GM12891 (cell line): Measurements from ENCODE around the gene SLC24A3.
A peak's percentile ranks its signal among the peaks of the same experiment; 100 is the strongest.

Experiments used
- DNase-seq: peaks from one replicate; pipeline ENCODE4 v3.0.0; 2011; ENCODE audit warnings: low spot score; ENCODE audit not compliant: insufficient read length
- FAIRE-seq: peaks from 2 replicates; lab custom pipeline; 2011; peaks lifted over from hg19 to GRCh38; lab: Jason Lieb, UNC
- PAX5 ChIP-seq: IDR thresholded peaks from 2 replicates; pipeline ENCODE4 v1.6.1; 2011; ENCODE audit warnings: low read length, moderate library complexity, mild to moderate bottlenecking; ENCODE audit not compliant: insufficient read depth, severe bottlenecking
- POLR2A ChIP-seq: IDR thresholded peaks from 2 replicates; pipeline ENCODE4 v1.6.1; 2011; ENCODE audit warnings: low read depth, low read length, control low read depth
- POLR2AphosphoS5 ChIP-seq: IDR thresholded peaks from 2 replicates; pipeline ENCODE4 v1.6.1; 2011; ENCODE audit warnings: low read depth, low read length, control low read depth
- POU2F2 ChIP-seq: IDR thresholded peaks from 2 replicates; pipeline ENCODE4 v1.6.1; 2011; ENCODE audit warnings: low read depth, mild to moderate bottlenecking, control low read depth, low read length, moderate library complexity
- SPI1 ChIP-seq: IDR thresholded peaks from 2 replicates; pipeline ENCODE4 v1.6.1; 2011; ENCODE audit warnings: low read depth, low read length, control low read depth
- TAF1 ChIP-seq: IDR thresholded peaks from 2 replicates; pipeline ENCODE4 v1.6.1; 2011; ENCODE audit warnings: low read depth, low read length, control low read depth

SLC24A3 gene

DNA sequence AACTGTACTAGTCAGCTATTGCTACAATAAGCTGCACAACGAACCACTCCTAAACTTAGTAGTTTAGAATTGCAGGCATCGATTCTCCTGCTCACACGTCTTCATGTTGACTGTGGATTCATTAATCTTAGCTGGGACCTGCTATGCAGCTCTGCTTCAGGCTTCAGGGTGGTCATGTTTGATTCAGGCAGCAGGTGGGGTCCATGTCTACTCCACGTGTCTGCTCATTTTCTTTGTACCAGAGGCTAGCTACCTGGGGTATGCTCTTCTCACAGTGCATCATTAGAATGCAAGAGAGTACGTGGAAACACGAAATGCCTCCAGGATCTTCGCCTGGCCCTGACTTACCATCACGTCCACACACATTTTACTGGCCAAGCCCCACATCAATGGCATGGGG is 481.1 kb downstream of the SLC24A3 start:
- no peak for TF ChIP-seq POU2F2
- DNase-seq: no peak
- FAIRE-seq: no peak

DNA sequence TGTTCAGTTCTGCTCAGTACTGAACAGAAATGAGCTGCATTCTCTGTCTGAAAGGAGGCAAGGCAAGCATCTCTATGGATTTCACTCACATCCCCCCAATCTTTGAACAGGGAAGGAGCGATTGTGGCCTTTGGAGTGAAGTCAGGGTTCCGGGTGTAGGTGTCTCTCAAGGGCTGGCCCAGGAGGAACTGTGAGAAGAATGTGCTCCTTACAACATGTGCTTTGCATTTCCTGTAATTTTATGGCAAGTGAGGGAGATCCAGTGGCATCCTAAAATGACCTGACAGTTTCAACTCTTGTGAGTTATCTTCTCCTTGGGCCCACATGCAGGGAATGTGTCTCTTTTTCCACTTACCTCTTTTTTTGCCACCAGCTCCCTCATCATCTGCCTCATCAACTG is 482.6 kb downstream of the SLC24A3 start:
- DNase-seq (no peak), FAIRE-seq (no peak)
- TF ChIP-seq TAF1: no peak

DNA sequence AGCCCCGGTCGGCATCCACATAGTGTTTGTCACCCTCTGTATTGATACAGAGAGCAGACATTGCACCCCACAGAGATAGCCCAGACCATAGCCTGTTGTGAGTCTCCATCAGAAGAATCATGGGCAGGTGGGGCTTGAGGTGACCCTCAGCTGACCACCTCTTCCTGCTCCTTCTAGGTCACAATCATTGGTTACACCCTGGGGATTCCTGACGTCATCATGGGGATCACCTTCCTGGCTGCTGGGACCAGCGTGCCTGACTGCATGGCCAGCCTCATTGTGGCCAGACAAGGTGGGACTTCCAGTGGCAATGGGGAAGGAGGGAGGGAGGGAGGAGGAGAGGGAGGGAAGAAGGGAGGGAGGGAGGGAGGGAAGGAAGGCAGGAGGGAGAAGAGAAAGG is 484.2 kb downstream of the SLC24A3 start:
- FAIRE-seq (no peak), DNase-seq (no peak)
- TF ChIP-seq TAF1 (no peak), POLR2AphosphoS5 (no peak), POU2F2 (no peak), SPI1 (no peak), PAX5 (no peak), POLR2A (no peak)

DNA sequence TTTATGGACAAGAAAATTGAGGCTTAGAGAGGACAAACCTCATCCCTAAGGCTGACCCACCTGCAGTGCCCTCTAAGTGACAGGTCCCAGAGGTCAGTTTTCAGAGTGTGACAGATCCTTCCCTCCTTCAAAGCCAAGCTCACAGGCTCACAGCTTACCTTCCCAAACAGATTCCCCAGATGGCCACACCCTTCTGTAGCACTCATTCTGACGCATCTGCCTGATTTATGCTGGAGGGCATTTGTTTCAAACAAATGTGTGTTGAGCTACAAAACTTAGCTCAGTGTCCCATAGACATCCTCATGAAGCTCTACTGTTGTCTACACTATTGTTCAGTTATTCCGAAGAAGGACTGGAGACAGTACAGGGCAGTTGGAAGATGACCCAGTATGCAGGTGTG is 485.0 kb downstream of the SLC24A3 start:
- TF ChIP-seq PAX5: no peak
- no peak for TF ChIP-seq TAF1
- no peak for TF ChIP-seq POLR2AphosphoS5
- no peak for TF ChIP-seq POLR2A
- no peak for TF ChIP-seq SPI1
- TF ChIP-seq POU2F2: no peak
- FAIRE-seq: no peak
- DNase-seq: no peak

DNA sequence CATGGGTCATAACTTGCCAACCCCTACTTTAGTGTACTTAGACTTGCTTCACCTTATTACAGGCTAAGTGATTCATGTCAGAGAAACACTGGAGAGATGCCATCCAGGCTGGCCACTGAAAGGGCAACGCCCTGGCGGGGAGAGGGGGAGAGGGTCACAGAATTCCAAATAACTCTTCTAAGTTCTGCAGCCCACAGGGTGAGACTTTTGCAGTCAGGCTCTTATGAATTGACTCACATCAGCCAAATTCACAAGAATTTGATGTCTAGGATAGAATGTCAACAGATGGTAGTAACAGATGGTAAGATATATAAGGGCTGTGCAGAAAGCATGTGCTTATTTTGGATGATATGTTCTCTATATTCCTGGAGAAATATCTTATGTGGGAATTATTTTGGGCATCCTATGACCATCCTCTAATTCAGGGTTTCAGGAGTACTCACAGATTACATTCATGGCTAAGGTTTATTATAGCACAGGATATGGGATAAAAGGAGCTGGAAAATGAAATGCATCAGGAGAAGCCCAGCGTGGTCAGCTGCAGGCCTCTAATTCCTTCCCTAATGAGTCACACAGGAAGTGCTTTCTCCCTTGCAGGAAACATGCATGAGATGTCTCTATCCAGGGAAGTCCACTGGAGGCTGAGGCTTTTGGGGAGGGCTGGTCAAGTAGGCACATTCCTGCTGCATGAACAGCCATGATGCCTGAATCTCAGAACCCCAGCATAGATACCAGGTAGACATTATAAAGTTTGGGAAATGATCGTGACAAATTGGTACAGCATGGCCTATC is 486.9 kb downstream of the SLC24A3 start:
- FAIRE-seq (no peak), DNase-seq (no peak)
- no peak for TF ChIP-seq SPI1
- TF ChIP-seq POLR2AphosphoS5: no peak

DNA sequence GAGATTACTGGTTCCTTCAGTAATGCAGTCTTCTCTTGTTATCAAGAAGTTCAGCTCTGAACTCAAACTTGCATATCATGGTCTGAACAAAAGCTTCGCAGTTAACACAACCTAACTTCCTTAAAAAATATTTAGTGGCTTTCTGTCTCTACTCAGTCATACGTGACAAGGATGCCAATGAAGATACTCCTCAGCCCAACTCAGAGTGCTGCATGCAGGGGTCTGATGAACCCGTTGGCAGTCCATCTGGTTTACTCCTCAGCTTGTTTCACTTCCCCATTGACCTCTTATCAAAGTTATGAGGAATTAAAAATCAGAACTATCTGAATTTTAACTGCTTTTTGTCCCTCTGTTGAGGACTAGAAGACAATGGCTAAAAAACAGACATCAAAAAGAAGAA is 489.0 kb downstream of the SLC24A3 start:
- no peak for DNase-seq
- TF ChIP-seq SPI1 (peak; percentile 62), POLR2AphosphoS5 (no peak)
- FAIRE-seq: no peak

DNA sequence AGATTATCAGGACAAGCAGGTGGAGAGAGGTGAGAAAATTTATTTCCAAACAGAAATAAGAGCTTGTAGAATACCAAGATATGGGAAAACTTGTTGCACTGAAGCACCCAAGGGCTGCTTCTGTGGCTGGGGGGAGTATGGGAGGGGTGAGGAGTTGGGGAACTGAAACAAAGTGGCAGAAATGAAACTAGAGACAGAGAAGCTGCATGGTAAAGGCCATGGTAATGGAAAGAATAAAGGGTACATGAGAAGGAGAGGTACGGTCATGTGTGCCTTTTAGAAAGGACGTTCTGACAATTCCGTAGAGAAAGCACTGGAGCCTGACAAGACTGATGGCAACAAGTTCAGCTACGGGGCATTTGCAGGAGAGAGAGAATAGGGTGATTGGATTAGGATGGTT is 494.0 kb downstream of the SLC24A3 start:
- FAIRE-seq (no peak), DNase-seq (no peak)
- TF ChIP-seq SPI1 (peak; percentile 74), PAX5 (no peak)

DNA sequence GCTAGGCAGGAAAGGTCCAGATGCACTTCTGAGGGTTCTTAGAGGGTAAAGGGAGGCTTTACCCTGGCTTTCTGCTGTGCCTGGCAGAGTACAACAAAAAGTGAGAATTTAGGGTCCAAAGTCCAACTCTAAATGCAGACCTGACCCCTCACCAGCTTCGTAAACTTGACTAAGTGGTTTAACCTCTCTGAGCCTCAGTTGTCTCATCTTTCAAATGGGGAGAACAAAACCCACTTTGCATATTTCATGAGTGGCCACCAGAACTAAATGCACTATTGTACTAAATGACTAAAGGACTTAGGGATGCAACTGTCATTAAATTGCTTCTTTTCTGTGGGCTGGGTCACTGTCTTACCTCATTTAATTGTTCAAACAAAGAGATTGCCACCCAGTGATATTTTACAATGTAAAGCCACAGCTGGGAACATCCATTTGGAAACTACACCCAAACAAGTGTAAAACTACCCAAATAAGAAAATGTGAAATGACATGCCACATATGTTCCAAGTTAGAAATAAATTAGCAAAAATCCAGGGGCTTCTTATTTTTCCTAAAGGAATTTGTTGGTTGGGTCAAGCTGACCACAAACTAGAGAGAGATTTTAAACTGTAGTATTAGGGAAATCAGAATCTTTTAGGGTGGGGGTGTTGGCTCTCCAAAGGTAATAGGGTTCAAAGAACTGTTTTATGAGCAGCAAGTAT is 497.3 kb downstream of the SLC24A3 start:
- FAIRE-seq (no peak), DNase-seq (no peak)
- no peak for TF ChIP-seq TAF1
- no peak for TF ChIP-seq SPI1
- no peak for TF ChIP-seq POLR2A
- TF ChIP-seq POLR2AphosphoS5: no peak
- no peak for TF ChIP-seq POU2F2
- no peak for TF ChIP-seq PAX5

DNA sequence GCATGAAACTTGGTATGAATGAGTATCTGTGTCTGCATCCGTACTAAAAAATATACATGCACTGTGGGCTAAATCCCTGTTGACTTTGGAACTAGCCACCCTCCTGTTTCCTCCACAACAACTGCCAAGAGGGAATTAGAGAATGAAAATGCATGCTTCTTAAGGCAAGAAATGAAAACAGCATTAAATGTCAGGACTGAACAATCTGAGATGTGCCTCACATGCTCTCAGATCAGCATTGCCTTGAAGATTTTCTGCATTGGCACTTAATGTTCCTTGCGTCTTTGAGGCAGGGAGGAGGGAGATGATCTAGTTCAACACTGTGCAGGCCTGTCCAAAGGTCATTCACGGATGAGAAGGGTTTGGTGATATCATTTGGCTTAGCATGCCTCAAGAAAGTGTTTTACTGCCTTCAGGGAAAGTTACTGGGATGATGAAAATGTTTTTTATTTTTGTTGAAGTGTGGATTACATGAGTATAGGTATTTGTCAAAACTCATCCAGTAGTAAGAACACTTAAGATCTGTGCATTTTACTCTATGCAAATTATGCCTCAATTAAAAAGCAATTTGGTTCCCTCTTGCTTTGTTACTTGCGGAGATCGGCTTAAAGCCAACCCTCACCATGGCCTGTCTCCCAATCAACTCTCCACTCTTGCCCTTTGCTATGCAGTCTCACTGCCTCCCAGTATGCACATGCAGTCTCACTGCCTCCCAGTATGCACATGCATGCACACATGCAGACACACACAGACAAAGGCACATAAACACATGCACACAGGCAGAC is 498.1 kb downstream of the SLC24A3 start:
- TF ChIP-seq SPI1 (no peak), TAF1 (no peak), PAX5 (no peak), POU2F2 (no peak), POLR2A (no peak), POLR2AphosphoS5 (no peak)
- FAIRE-seq: no peak
- DNase-seq: no peak

DNA sequence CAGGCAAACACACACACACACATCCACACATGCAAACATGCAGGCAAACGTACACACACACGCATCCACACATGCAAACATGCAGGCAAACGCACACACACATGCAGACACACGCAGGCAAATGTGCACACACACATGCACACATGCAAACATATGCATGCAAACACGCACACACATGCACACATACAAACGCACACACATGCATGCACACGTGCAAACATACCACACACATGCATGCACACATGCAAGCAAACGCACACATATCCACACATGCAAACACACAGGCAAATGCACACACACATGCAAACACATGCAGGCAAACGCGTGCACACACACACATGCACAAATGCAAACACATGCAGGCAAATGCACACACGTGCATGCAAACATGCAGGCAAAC is 498.7 kb downstream of the SLC24A3 start:
- TF ChIP-seq POLR2AphosphoS5: no peak
- TF ChIP-seq POU2F2: no peak
- no peak for TF ChIP-seq TAF1
- no peak for TF ChIP-seq SPI1
- no peak for TF ChIP-seq PAX5
- TF ChIP-seq POLR2A: no peak
- peak; percentile 71 for FAIRE-seq

More for the DNA sequence above, 498.7 kb downstream of the SLC24A3 start:
- no peak for DNase-seq
